Lower lobe of right lung (tissue), 2 donors: ENCODE measurements around the gene NCS1. TPM values are rescaled to one million over a fixed set of nuclear protein-coding genes. Genes with fewer than 3 reads are reported as not detected.
A peak's percentile ranks its signal among the peaks of the same experiment; 100 is the strongest.

Experiments
- ATAC-seq, 2 donors: fragments of 200-7000 bp; cut with Tn5 transposase; one replicate each; pipeline ENCODE4 v1.9.1; 2020 to 2022; ENCODE audit warnings: mild to moderate bottlenecking in 2 of 2, moderate library complexity in 2 of 2
- DNase-seq: peaks from one replicate; pipeline ENCODE4 v3.0.0-alpha.2; 2020
- H3K27ac ChIP-seq: fragments of 200-600 bp; one replicate; pipeline ENCODE4 v1.8.0; 2022
- H3K27me3 ChIP-seq: fragments of 200-600 bp; one replicate; pipeline ENCODE4 v1.8.0; 2022; ENCODE audit warnings: low read depth
- H3K36me3 ChIP-seq: fragments of 200-600 bp; one replicate; pipeline ENCODE4 v1.8.0; 2022; ENCODE audit warnings: mild to moderate bottlenecking
- H3K4me1 ChIP-seq: fragments of 200-600 bp; one replicate; pipeline ENCODE4 v1.8.0; 2022
- H3K4me3 ChIP-seq: fragments of 200-600 bp; one replicate; pipeline ENCODE4 v1.8.0; 2022; ENCODE audit warnings: mild to moderate bottlenecking
- H3K9me3 ChIP-seq: fragments of 200-600 bp; one replicate; pipeline ENCODE4 v1.8.0; 2022
- CTCF ChIP-seq: fragments of 200-600 bp; IDR thresholded peaks from one replicate; pipeline ENCODE4 v1.8.0; 2022; ENCODE audit warnings: antibody characterized with exemption, mild to moderate bottlenecking
- intact Hi-C: fragments of 100-400 bp; cut with DNase I; formaldehyde crosslinking; loops from one replicate; pipeline ENCODE4 v1.11.0; 2022
- total RNA-seq: library from RNA; stranded (reverse); fragmentation: NEBNext Ultra II Directional; extraction: Animal tissue kit (Norgen Biotek cat#: 25700); gene quantifications from one replicate; pipeline ENCODE4 v1.2.1, GENCODE V29; 2021
- donor health status: DM: no; HTN: yes; CAD: no; lungs with severe emphysema.

Gene NCS1
- total RNA-seq, 1 donor from 2014 or later, result 7.0 TPM

GRCh38 chr9:130240410-130241197, 68.4 kb downstream of the NCS1 start:
- TF ChIP-seq CTCF, result no peak
- Histone ChIP-seq H3K36me3 (no peaks in the 10 kb centered on the region), H3K27me3 (no peaks in the 10 kb centered on the region), H3K4me3 (no peak overlapping the region), H3K4me1 (peaks cover 29% of the 10 kb centered on the region), H3K9me3 (no peaks in the 10 kb centered on the region), H3K27ac (no peak overlapping the region)
- intact Hi-C loops, result no loop called here
- peak; percentile 54 to 70 for ATAC-seq
- no peak for DNase-seq

- Histone ChIP-seq H3K4me3 (no peak overlapping the region), H3K27me3 (no peaks in the 10 kb centered on the region), H3K4me1 (peaks cover 24% of the 10 kb centered on the region), H3K27ac (no peak overlapping the region), H3K36me3 (no peaks in the 10 kb centered on the region), H3K9me3 (no peaks in the 10 kb centered on the region)
- TF ChIP-seq CTCF, result no peak
- intact Hi-C loops, result no loop called here
- ATAC-seq (no peak), DNase-seq (no peak)
Measured at GRCh38 chr9:130241198-130241535, 69.0 kb downstream of the NCS1 start.

GRCh38 chr9:130242270-130243014, 70.2 kb downstream of the NCS1 start:
- no peak for TF ChIP-seq CTCF
- H3K27me3 ChIP-seq, result no peaks in the 10 kb centered on the region
- intact Hi-C loops, result no loop called here
- DNase-seq (no peak), ATAC-seq (no peak)
- H3K36me3 ChIP-seq, result no peaks in the 10 kb centered on the region
- no peak overlapping the region for H3K27ac ChIP-seq
- no peaks in the 10 kb centered on the region for H3K9me3 ChIP-seq
- H3K4me1 ChIP-seq, result peaks cover 11% of the 10 kb centered on the region
- H3K4me3 ChIP-seq, result no peak overlapping the region

- no peaks in the 10 kb centered on the region for H3K27me3 ChIP-seq
- intact Hi-C loops, result no loop called here
- peak; percentile 80 for DNase-seq
- H3K36me3 ChIP-seq, result no peaks in the 10 kb centered on the region
- H3K27ac ChIP-seq, result no peak overlapping the region
- H3K4me3 ChIP-seq, result no peak overlapping the region
- H3K4me1 ChIP-seq, result peaks cover 9% of the 10 kb centered on the region
- peak; percentile 94 for TF ChIP-seq CTCF
- peak; percentile 75 to 83 for ATAC-seq
- no peaks in the 10 kb centered on the region for H3K9me3 ChIP-seq
Measured at GRCh38 chr9:130243015-130243881, 71.0 kb downstream of the NCS1 start.

- peak in 1 of 2 donors; percentile 18 for ATAC-seq
- Histone ChIP-seq H3K36me3 (no peaks in the 10 kb centered on the region), H3K27ac (no peak overlapping the region), H3K27me3 (no peaks in the 10 kb centered on the region), H3K4me3 (no peak overlapping the region), H3K9me3 (no peaks in the 10 kb centered on the region), H3K4me1 (peaks cover 9% of the 10 kb centered on the region)
- intact Hi-C loops, result no loop called here
- no peak for TF ChIP-seq CTCF
- DNase-seq, result no peak
Measured at GRCh38 chr9:130243882-130244170, 71.6 kb downstream of the NCS1 start.
